ENCODE results near the gene TCEANC2. TPM values are rescaled to one million over a fixed set of nuclear protein-coding genes. Genes with fewer than 3 reads are reported as not detected.

TCEANC2 gene
- total RNA-seq, 4 donors from 2014 or later: 1.6 to 6.8 (median 3.7) TPM

DNA sequence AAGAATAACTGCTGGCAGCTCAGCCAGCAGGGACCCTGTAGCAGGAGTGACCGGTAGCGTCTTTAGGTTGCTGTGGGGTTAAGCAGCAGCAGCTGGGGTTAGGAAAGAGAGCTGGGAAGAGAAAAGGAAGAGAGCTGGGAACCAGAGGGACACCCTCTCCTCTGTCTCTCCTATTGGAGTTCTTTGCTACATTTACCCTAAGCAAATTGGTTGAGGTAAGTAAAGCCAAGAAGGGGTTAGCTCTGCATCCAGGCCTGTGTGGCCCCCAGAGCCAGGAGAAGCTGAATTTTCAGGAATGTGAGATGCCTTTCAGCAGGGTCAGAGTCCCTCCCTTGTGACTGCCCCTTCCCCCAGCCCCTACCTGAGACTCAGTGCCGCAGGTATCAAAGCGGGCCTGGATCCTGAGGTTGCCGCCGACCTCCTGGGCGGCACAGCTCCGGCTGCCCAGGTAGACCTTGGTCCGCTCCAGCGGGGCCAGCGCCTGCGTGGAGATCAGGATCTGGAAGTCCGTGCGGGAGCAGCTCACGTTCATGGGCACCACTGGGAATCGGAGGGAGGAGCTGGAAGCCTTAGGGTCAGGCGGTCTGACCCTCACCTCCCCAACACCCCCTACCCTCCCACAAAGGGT lies 83.0 kb downstream of the TCEANC2 start:
- ATAC-seq (ENCODE audit: low FRiP score) (no peak), DNase-seq (ENCODE audit: low spot score) (no peak)
- TF ChIP-seq, protein P1, sequence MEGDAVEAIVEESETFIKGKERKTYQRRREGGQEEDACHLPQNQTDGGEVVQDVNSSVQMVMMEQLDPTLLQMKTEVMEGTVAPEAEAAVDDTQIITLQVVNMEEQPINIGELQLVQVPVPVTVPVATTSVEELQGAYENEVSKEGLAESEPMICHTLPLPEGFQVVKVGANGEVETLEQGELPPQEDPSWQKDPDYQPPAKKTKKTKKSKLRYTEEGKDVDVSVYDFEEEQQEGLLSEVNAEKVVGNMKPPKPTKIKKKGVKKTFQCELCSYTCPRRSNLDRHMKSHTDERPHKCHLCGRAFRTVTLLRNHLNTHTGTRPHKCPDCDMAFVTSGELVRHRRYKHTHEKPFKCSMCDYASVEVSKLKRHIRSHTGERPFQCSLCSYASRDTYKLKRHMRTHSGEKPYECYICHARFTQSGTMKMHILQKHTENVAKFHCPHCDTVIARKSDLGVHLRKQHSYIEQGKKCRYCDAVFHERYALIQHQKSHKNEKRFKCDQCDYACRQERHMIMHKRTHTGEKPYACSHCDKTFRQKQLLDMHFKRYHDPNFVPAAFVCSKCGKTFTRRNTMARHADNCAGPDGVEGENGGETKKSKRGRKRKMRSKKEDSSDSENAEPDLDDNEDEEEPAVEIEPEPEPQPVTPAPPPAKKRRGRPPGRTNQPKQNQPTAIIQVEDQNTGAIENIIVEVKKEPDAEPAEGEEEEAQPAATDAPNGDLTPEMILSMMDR (IDR thresholded peaks at IDR 0.05): no peak

DNA sequence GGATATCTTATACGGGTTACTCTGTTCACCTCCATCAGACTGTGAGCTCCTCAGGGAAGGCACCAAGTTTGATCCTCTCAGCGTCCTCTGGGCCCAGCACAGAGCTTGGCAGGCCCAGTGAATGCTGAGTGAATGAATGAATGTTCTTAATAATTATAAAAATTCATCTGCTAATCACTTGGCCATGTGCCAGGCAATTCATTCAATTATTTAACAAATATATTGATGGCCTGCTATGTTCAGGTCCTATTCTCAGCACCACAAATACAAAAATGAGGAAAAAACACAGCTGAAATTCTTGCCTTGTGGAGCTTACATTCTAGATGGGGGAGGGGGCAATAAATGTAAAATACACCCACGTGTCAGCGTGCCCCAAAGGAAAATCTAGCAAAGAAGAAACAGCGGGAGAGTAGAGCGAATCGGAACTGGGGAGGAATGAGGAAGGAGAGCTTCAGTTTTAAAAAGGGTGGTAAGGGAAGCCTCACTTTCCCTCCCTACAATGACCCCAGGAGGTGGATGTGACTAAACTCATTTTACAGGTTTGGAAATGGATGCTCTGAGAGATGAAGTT lies 83.6 kb downstream of the TCEANC2 start:
- DNase-seq (ENCODE audit: low spot score): no peak
- TF ChIP-seq, protein P1 (IDR thresholded peaks at IDR 0.05): no peak
- no peak for ATAC-seq (ENCODE audit: low FRiP score)

DNA sequence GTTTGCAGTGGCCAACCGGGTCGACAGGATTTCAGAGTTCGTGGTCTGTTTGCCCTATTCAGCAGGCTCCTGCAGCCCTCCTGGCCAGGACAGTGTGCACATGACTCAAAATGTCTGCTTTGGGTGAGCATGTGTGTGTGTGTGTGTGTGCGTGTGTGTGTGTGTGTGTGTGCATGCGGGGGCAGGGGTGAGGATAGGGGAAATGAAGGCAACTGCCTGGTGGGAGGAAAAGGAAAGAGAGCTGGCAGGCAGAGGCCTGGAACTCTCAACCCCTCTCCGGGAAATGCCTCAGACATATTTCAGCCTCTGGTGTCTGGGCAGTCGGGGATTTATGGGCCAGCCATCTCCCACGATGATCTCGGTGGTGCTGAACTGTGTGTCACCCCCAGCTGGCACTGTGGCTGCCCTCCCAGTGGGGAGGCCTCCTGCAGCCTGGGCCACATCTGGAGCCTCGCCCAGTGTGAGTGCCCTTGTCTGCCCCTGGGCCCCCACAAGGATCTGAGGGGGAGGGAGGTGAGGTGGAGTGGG lies 84.2 kb downstream of the TCEANC2 start:
- no peak for DNase-seq (ENCODE audit: low spot score)
- ATAC-seq (ENCODE audit: low FRiP score): no peak
- TF ChIP-seq, protein P1 (IDR thresholded peaks at IDR 0.05): no peak

DNA sequence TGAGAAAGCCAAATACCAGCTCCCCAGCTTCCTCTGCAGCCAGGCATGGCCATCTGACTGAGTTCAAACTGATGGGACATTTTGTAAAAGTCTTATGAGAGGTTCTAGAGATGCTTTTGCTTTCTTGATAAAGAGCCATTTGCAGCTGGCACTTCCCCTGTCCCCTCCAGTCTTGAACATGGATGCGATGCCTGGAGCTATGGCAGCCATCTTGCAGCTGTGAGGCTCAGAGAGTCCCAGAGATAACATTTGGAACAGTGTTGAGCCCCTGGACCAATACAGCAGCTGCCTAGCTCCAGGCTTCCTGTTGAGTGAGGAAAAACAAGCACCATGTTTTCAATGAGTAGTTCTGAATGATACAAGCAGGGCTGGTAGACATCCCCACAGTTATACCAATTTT lies 85.6 kb downstream of the TCEANC2 start:
- ATAC-seq (ENCODE audit: low FRiP score): no peak
- no peak for DNase-seq (ENCODE audit: low spot score)
- TF ChIP-seq, protein P1 (IDR thresholded peaks at IDR 0.05): no peak

DNA sequence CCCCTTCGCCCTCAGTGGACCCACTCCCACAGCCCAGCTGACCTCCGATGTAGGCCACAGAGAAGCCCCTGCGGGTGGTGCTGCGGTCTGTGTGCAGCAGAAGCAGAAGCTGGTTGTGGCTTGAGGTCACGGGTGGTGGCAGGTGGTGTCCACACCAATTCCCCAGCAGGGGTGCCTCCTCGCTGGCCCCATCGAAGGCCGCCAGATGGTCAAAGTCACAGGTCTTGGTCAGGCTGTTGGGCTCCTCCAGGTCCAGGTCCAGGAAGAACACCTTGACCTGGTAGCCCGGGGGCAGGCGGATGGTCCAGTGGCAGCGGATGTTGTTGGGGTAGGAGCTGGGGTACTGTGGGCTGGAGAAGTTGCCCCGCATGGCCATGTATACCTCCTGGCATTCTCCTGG lies 86.3 kb downstream of the TCEANC2 start:
- ATAC-seq (ENCODE audit: low FRiP score): no peak

DNA sequence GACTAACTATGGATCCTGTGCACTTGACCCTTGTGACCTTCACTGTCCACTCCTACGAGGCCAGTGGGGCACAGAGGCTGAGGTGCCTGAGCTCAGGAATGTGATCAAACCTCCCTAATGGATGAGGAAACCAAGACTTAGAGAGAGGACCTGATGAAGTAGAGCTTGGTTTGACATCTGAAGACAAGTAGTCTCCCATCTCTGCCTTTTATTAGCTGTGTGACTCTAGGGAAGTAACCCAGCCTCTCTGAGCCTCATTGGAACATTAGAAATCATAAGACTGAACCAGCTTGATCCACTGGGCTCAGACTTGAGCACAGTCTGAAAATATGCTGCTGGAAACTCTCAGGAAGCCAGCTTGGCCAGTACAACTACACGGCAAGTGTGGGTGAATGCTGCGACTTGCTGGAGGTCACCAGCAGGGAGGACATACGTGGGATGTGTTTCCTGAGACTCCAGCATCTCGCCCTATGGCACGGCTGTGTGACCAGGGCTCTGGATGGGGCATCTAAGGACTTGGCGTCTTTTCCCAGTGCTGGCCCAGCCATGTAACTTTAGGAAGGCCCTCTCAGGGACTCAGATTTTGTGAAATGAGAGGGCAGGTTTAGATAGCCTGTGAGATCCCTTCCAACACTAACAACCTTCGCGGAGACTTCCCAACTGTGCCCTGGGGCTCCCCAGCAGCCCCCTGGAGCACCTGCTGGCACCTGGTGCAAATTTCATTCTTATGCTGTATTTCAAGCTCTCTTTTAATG lies 88.9 kb downstream of the TCEANC2 start:
- DNase-seq (ENCODE audit: low spot score): no peak
- TF ChIP-seq, protein P1 (IDR thresholded peaks at IDR 0.05): no peak
- no peak for ATAC-seq (ENCODE audit: low FRiP score)

More for the DNA sequence above, 86.3 kb downstream of the TCEANC2 start:
- TF ChIP-seq, protein P1 (IDR thresholded peaks at IDR 0.05): no peak
- no peak for DNase-seq (ENCODE audit: low spot score)

Measured in omental fat pad (tissue), 4 donors.